MM.1S (cell line): Measurements from ENCODE around the gene SHISA7.

Experiments used
- DNase-seq: peaks from one replicate; pipeline ENCODE4 v3.0.0-alpha.2; 2015
- H2AFZ ChIP-seq: fragments of 300-600 bp; sonication (generic); 2 replicates; pipeline ENCODE4 v1.6.0; 2016; ENCODE audit warnings: antibody characterized with exemption, low read length
- H3F3A ChIP-seq: fragments of 300-600 bp; sonication (generic); 2 replicates; pipeline ENCODE4 v1.6.1; 2016; ENCODE audit warnings: mild to moderate bottlenecking, antibody characterized with exemption, low read length, moderate library complexity, mixed read lengths; ENCODE audit not compliant: insufficient read depth
- H3K27ac ChIP-seq: fragments of 300-600 bp; sonication (generic); 2 replicates; pipeline ENCODE4 v1.5.1; 2016; ENCODE audit warnings: mild to moderate bottlenecking, low read length
- H3K27me3 ChIP-seq: fragments of 300-600 bp; sonication (generic); replicated peaks from 2 replicates; pipeline ENCODE4 v1.6.0; 2016; ENCODE audit warnings: low read length; ENCODE audit not compliant: insufficient read depth
- H3K36me3 ChIP-seq: fragments of 300-600 bp; sonication (generic); replicated peaks from 2 replicates; pipeline ENCODE4 v1.6.1; 2016; ENCODE audit warnings: mild to moderate bottlenecking, low read length, mixed read lengths; ENCODE audit not compliant: insufficient read depth
- H3K4me1 ChIP-seq: fragments of 300-600 bp; sonication (generic); 2 replicates; pipeline ENCODE4 v1.6.1; 2016; ENCODE audit warnings: low read length, mixed read lengths
- H3K4me2 ChIP-seq: fragments of 300-600 bp; sonication (generic); 2 replicates; pipeline ENCODE4 v1.6.0; 2016; ENCODE audit warnings: low read depth, low read length
- H3K4me3 ChIP-seq: fragments of 300-600 bp; sonication (generic); 2 replicates; pipeline ENCODE4 v1.5.1; 2016; ENCODE audit warnings: low read length, mixed read lengths
- H3K79me2 ChIP-seq: fragments of 300-600 bp; sonication (generic); 2 replicates; pipeline ENCODE4 v1.6.1; 2016; ENCODE audit warnings: mixed run types, low read length, mixed read lengths
- H3K9ac ChIP-seq: fragments of 300-600 bp; sonication (generic); 2 replicates; pipeline ENCODE4 v1.6.1; 2016; ENCODE audit warnings: low read length, mixed read lengths
- H3K9me2 ChIP-seq: fragments of 300-600 bp; sonication (generic); replicated peaks from 2 replicates; pipeline ENCODE4 v1.6.1; 2016; ENCODE audit warnings: mild to moderate bottlenecking, low read length, mixed read lengths; ENCODE audit not compliant: insufficient read depth
- H3K9me3 ChIP-seq: fragments of 300-600 bp; sonication (generic); replicated peaks from 2 replicates; pipeline ENCODE4 v1.6.1; 2016; ENCODE audit warnings: mild to moderate bottlenecking, low read length, mixed read lengths; ENCODE audit not compliant: insufficient read depth
- H4K20me1 ChIP-seq: fragments of 300-600 bp; sonication (generic); 2 replicates; pipeline ENCODE4 v1.6.1; 2016; ENCODE audit warnings: mild to moderate bottlenecking, low read length, moderate library complexity, mixed read lengths; ENCODE audit not compliant: insufficient read depth
- EZH2 ChIP-seq: fragments of 300-600 bp; sonication (generic); optimal IDR thresholded peaks from 2 replicates; pipeline ENCODE3; 2017; ENCODE audit warnings: low read depth, mild to moderate bottlenecking, antibody characterized with exemption, low read length, mixed read lengths
- EZH2phosphoT487 ChIP-seq: fragments of 300-600 bp; sonication (generic); IDR thresholded peaks from 2 replicates; pipeline ENCODE4 v1.6.1; 2018; ENCODE audit warnings: antibody characterized with exemption, low read length
- TF ChIP-seq, protein P1 (sequence below): fragments of 300-600 bp; sonication (generic); IDR thresholded peaks from 2 replicates; pipeline ENCODE4 v1.5.1; 2016; ENCODE audit warnings: antibody characterized with exemption, low read length, mixed read lengths

The SHISA7 gene

DNA sequence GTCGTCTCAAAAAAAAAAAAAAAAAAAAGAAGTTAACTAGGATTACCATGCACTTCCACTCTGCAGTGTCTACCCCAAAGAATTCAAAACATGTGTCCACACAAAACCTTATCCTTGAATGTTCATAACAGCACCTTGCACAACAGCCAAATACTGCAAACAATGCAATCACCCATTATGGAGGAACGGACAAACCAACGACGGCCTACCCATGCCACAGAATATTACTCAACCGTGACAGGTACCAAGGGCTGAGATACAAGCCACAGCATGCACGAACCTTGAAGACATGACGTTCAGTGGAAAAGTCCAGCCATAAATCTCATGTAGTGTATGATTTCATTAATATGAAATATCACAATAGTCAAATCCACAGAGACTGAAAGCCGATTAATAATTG is 3.0 kb upstream of the SHISA7 start:
- Histone ChIP-seq H3K4me2 (no peak overlapping the region), H3K79me2 (no peaks in the 10 kb centered on the region), H3K9me2 (no peaks in the 10 kb centered on the region), H4K20me1 (no peaks in the 10 kb centered on the region), H3K27ac (no peak overlapping the region), H3K4me3 (no peak overlapping the region), H3K4me1 (no peaks in the 10 kb centered on the region), H3K9me3 (no peaks in the 10 kb centered on the region), H2AFZ (no peak overlapping the region), H3K27me3 (peaks cover 68% of the 10 kb centered on the region), H3K9ac (no peak overlapping the region), H3F3A (no peaks in the 10 kb centered on the region), H3K36me3 (no peaks in the 10 kb centered on the region)
- DNase-seq = no peak
- TF ChIP-seq EZH2 = no peak
- no peak for TF ChIP-seq EZH2phosphoT487
- TF ChIP-seq, protein P1, sequence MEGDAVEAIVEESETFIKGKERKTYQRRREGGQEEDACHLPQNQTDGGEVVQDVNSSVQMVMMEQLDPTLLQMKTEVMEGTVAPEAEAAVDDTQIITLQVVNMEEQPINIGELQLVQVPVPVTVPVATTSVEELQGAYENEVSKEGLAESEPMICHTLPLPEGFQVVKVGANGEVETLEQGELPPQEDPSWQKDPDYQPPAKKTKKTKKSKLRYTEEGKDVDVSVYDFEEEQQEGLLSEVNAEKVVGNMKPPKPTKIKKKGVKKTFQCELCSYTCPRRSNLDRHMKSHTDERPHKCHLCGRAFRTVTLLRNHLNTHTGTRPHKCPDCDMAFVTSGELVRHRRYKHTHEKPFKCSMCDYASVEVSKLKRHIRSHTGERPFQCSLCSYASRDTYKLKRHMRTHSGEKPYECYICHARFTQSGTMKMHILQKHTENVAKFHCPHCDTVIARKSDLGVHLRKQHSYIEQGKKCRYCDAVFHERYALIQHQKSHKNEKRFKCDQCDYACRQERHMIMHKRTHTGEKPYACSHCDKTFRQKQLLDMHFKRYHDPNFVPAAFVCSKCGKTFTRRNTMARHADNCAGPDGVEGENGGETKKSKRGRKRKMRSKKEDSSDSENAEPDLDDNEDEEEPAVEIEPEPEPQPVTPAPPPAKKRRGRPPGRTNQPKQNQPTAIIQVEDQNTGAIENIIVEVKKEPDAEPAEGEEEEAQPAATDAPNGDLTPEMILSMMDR = no peak

- no peak for DNase-seq
- Histone ChIP-seq H3K36me3 (no peaks in the 10 kb centered on the region), H3K27me3 (peaks cover 67% of the 10 kb centered on the region)
These were observed 1.5 kb upstream of the SHISA7 start for GRCh38 chr19:55444646-55445045.

GRCh38 chr19:55443824-55444480 is 852 bp upstream of the SHISA7 start:
- TF ChIP-seq, protein P1 = no peak
- TF ChIP-seq EZH2 (no peak), EZH2phosphoT487 (no peak)
- H2AFZ ChIP-seq = no peak overlapping the region
- H3K36me3 ChIP-seq = no peaks in the 10 kb centered on the region
- H3K4me1 ChIP-seq = no peaks in the 10 kb centered on the region
- no peak overlapping the region for H3K9ac ChIP-seq
- no peaks in the 10 kb centered on the region for H4K20me1 ChIP-seq
- H3K27ac ChIP-seq = no peak overlapping the region
- DNase-seq = no peak
- no peaks in the 10 kb centered on the region for H3K9me3 ChIP-seq
- no peaks in the 10 kb centered on the region for H3K9me2 ChIP-seq
- no peak overlapping the region for H3K4me3 ChIP-seq
- no peak overlapping the region for H3K4me2 ChIP-seq
- no peaks in the 10 kb centered on the region for H3F3A ChIP-seq
- H3K27me3 ChIP-seq = peaks cover 67% of the 10 kb centered on the region
- H3K79me2 ChIP-seq = no peaks in the 10 kb centered on the region

More at GRCh38 chr19:55444646-55445045, 1.5 kb upstream of the SHISA7 start:
- no peaks in the 10 kb centered on the region for H3K9me2 ChIP-seq
- H3F3A ChIP-seq = no peaks in the 10 kb centered on the region
- no peaks in the 10 kb centered on the region for H3K4me1 ChIP-seq
- H2AFZ ChIP-seq = no peak overlapping the region
- no peak overlapping the region for H3K27ac ChIP-seq
- no peaks in the 10 kb centered on the region for H3K79me2 ChIP-seq
- no peaks in the 10 kb centered on the region for H3K9me3 ChIP-seq
- H3K4me2 ChIP-seq = no peak overlapping the region
- no peak overlapping the region for H3K9ac ChIP-seq
- H3K4me3 ChIP-seq = no peak overlapping the region
- H4K20me1 ChIP-seq = no peaks in the 10 kb centered on the region
- TF ChIP-seq EZH2phosphoT487 (no peak), EZH2 (no peak)
- TF ChIP-seq, protein P1 = no peak
